ENCODE results near the gene KLHL17.

GRCh38 chr1:923991-924655 is 36.3 kb upstream of the KLHL17 start:
- TF ChIP-seq EZH2 (IDR thresholded peaks at IDR 0.05; ENCODE audit: borderline replicate concordance, low read length), result no peak
- TF ChIP-seq CTCF (IDR thresholded peaks at IDR 0.05; ENCODE audit: low read length), result no peak
